ENCODE measurements around the gene ALDH1L1.
"Not testable (repeated sequence)": the region's sequence is repeated elsewhere in the genome, so short reads cannot be mapped to it uniquely, and the experiment has no call there.

The ALDH1L1 gene

GRCh38 chr3:126104742-126105605 is 75.4 kb downstream of the ALDH1L1 start:
- DNase-seq, result no peak

- no peak for DNase-seq
Measured at GRCh38 chr3:126104028-126104635, 76.3 kb downstream of the ALDH1L1 start.

GRCh38 chr3:126103121-126104027 is 77.0 kb downstream of the ALDH1L1 start:
- DNase-seq, result no peak

GRCh38 chr3:126102530-126102951 is 77.8 kb downstream of the ALDH1L1 start:
- DNase-seq, result no peak

- DNase-seq, result no peak
Measured at GRCh38 chr3:126102011-126102410, 78.4 kb downstream of the ALDH1L1 start.

GRCh38 chr3:126101521-126101982 is 78.8 kb downstream of the ALDH1L1 start:
- no peak for DNase-seq

GRCh38 chr3:126100634-126101301 is 79.6 kb downstream of the ALDH1L1 start:
- no peak for DNase-seq

GRCh38 chr3:126100269-126100633 is 80.1 kb downstream of the ALDH1L1 start:
- no peak for DNase-seq

GRCh38 chr3:126098391-126098858 is 82.0 kb downstream of the ALDH1L1 start:
- DNase-seq, result no peak

GRCh38 chr3:126097801-126098200 is 82.6 kb downstream of the ALDH1L1 start:
- no peak for DNase-seq

- not testable (repeated sequence) for DNase-seq
Measured at GRCh38 chr3:126096274-126096673, 84.1 kb downstream of the ALDH1L1 start.

- not testable (repeated sequence) for DNase-seq
Measured at GRCh38 chr3:126092128-126092527, 88.3 kb downstream of the ALDH1L1 start.

GRCh38 chr3:126087552-126088175 is 92.7 kb downstream of the ALDH1L1 start:
- no peak for DNase-seq

GRCh38 chr3:126085841-126086240 is 94.5 kb downstream of the ALDH1L1 start:
- no peak for DNase-seq

- no peak for DNase-seq
Measured at GRCh38 chr3:126085276-126085675, 95.1 kb downstream of the ALDH1L1 start.

- no peak for DNase-seq
Measured at GRCh38 chr3:126084768-126085180, 95.6 kb downstream of the ALDH1L1 start.

- DNase-seq, result peak; percentile 76
Measured at GRCh38 chr3:126083913-126084767, 96.2 kb downstream of the ALDH1L1 start, which contains the start of gene SLC41A3. Gene SLC41A3 (minus strand): TSS chr3:126084124. CDS start chr3:126068219, 15,905 bp downstream.

GRCh38 chr3:126083511-126083912 is 96.9 kb downstream of the ALDH1L1 start:
- peak; percentile 17 for DNase-seq

- DNase-seq, result no peak
Measured at GRCh38 chr3:126083138-126083445, 97.3 kb downstream of the ALDH1L1 start.

GRCh38 chr3:126082362-126083137 is 97.8 kb downstream of the ALDH1L1 start:
- no peak for DNase-seq

Measured in HCEC 1CT (cell line).